HG03135 (cell line): Measurements from ENCODE around the gene RAB11FIP4.

Experiments
- ATAC-seq: cut with Tn5 transposase; IDR thresholded peaks from one replicate; pipeline ENCODE4 v1.9.1; 2021; ENCODE audit warnings: mild to moderate bottlenecking, moderate library complexity; ENCODE audit not compliant: unreplicated experiment

Gene RAB11FIP4

GRCh38 chr17:31495022-31495885 lies 103.8 kb downstream of the RAB11FIP4 start:
- no peak for ATAC-seq

GRCh38 chr17:31496097-31496496 lies 104.6 kb downstream of the RAB11FIP4 start:
- ATAC-seq = no peak

GRCh38 chr17:31496601-31497000 lies 105.1 kb downstream of the RAB11FIP4 start:
- ATAC-seq = no peak

- no peak for ATAC-seq
These were observed 106.0 kb downstream of the RAB11FIP4 start for GRCh38 chr17:31497431-31497830.

GRCh38 chr17:31497994-31498826 lies 106.7 kb downstream of the RAB11FIP4 start:
- ATAC-seq = no peak

- no peak for ATAC-seq
These were observed 108.5 kb downstream of the RAB11FIP4 start for GRCh38 chr17:31499771-31500554.

- ATAC-seq = no peak
These were observed 115.0 kb downstream of the RAB11FIP4 start for GRCh38 chr17:31506517-31506916.

- ATAC-seq = no peak
These were observed 117.0 kb downstream of the RAB11FIP4 start for GRCh38 chr17:31508288-31509094.

GRCh38 chr17:31509095-31509804 lies 117.8 kb downstream of the RAB11FIP4 start:
- no peak for ATAC-seq

GRCh38 chr17:31509805-31510177 lies 118.3 kb downstream of the RAB11FIP4 start:
- no peak for ATAC-seq

GRCh38 chr17:31510308-31511194 lies 119.1 kb downstream of the RAB11FIP4 start:
- ATAC-seq = no peak

- ATAC-seq = no peak
These were observed 119.7 kb downstream of the RAB11FIP4 start for GRCh38 chr17:31511195-31511578.

- no peak for ATAC-seq
These were observed 120.1 kb downstream of the RAB11FIP4 start for GRCh38 chr17:31511580-31511979.

GRCh38 chr17:31512104-31512740 lies 120.7 kb downstream of the RAB11FIP4 start:
- ATAC-seq = no peak

- ATAC-seq = no peak
These were observed 121.3 kb downstream of the RAB11FIP4 start for GRCh38 chr17:31512796-31513195.

- no peak for ATAC-seq
These were observed 122.4 kb downstream of the RAB11FIP4 start for GRCh38 chr17:31513731-31514427.

GRCh38 chr17:31515267-31515666 lies 123.8 kb downstream of the RAB11FIP4 start:
- no peak for ATAC-seq

- ATAC-seq = no peak
These were observed 126.0 kb downstream of the RAB11FIP4 start for GRCh38 chr17:31517524-31517923.
